GM23338 (cell line): ENCODE measurements around the gene S100A5. TPM values are rescaled to one million over a fixed set of nuclear protein-coding genes. Genes with fewer than 3 reads are reported as not detected.

ENCODE experiments used
- ATAC-seq: fragments of 200-7000 bp; cut with Tn5 transposase; 3 replicates; pipeline ENCODE4 v1.9.1; 2020
- DNase-seq: peaks from one replicate; pipeline ENCODE4 v3.0.0-alpha.2; 2015; ENCODE audit warnings: low spot score
- H2AFZ ChIP-seq: fragments of 200-600 bp; sonication (generic); 2 replicates; pipeline ENCODE4 v1.8.0; 2016; ENCODE audit warnings: antibody characterized with exemption, mild to moderate bottlenecking, moderate library complexity
- H3F3A ChIP-seq: fragments of 200-600 bp; sonication (generic); replicated peaks from 2 replicates; pipeline ENCODE4 v1.8.0; 2017; ENCODE audit warnings: antibody characterized with exemption, mixed run types, low read depth
- H3K27ac ChIP-seq: fragments of 200-600 bp; sonication (generic); 2 replicates; pipeline ENCODE4 v1.6.1; 2016; ENCODE audit warnings: low read depth
- H3K27me3 ChIP-seq: fragments of 200-600 bp; sonication (generic); 2 replicates; pipeline ENCODE4 v1.8.0; 2016; ENCODE audit warnings: mild to moderate bottlenecking, mixed run types, moderate library complexity; ENCODE audit not compliant: insufficient read depth
- H3K36me3 ChIP-seq: fragments of 200-600 bp; sonication (generic); 2 replicates; pipeline ENCODE4 v1.8.0; 2016; ENCODE audit warnings: mild to moderate bottlenecking; ENCODE audit not compliant: insufficient read depth
- H3K4me1 ChIP-seq: fragments of 200-600 bp; sonication (generic); 2 replicates; pipeline ENCODE4 v1.8.0; 2016; ENCODE audit warnings: mild to moderate bottlenecking, moderate library complexity; ENCODE audit not compliant: insufficient read depth
- H3K4me2 ChIP-seq: fragments of 200-600 bp; sonication (generic); 2 replicates; pipeline ENCODE4 v1.7.1; 2017; ENCODE audit warnings: mixed run types
- H3K4me3 ChIP-seq: fragments of 200-600 bp; sonication (generic); 2 replicates; pipeline ENCODE4 v1.6.1; 2016; ENCODE audit warnings: mixed run types
- H3K79me2 ChIP-seq: fragments of 200-600 bp; sonication (generic); replicated peaks from 2 replicates; pipeline ENCODE4 v1.8.0; 2017; ENCODE audit warnings: mild to moderate bottlenecking; ENCODE audit not compliant: insufficient read depth
- H3K9me2 ChIP-seq: fragments of 200-600 bp; sonication (generic); 2 replicates; pipeline ENCODE4 v1.8.0; 2017; ENCODE audit not compliant: insufficient read depth
- H4K20me1 ChIP-seq: fragments of 200-600 bp; sonication (generic); replicated peaks from 2 replicates; pipeline ENCODE4 v1.8.0; 2017; ENCODE audit warnings: mild to moderate bottlenecking; ENCODE audit not compliant: insufficient read depth
- H3K27ac Mint-ChIP-seq: 2 replicates; pipeline ENCODE4 v1.8.0; 2020; ENCODE audit warnings: inconsistent platforms, mild to moderate bottlenecking, moderate library complexity, mixed read lengths
- H3K27me3 Mint-ChIP-seq: 3 replicates; pipeline ENCODE4 v1.8.0; 2022; ENCODE audit warnings: low read depth, mild to moderate bottlenecking, moderate library complexity, mixed read lengths, inconsistent platforms; ENCODE audit not compliant: insufficient read depth, poor library complexity
- H3K36me3 Mint-ChIP-seq: 3 replicates; pipeline ENCODE4 v1.8.0; 2021; ENCODE audit warnings: low read depth, mild to moderate bottlenecking, inconsistent platforms, moderate library complexity, mixed read lengths
- H3K4me1 Mint-ChIP-seq: 3 replicates; pipeline ENCODE4 v1.8.0; 2020; ENCODE audit warnings: mild to moderate bottlenecking, inconsistent platforms, mixed read lengths
- H3K4me3 Mint-ChIP-seq: 3 replicates; pipeline ENCODE4 v1.8.0; 2021; ENCODE audit warnings: moderate library complexity, mild to moderate bottlenecking, inconsistent platforms, mixed read lengths
- H3K9me3 Mint-ChIP-seq: 3 replicates; pipeline ENCODE4 v1.8.0; 2020; ENCODE audit warnings: moderate library complexity, mild to moderate bottlenecking, inconsistent platforms, mixed read lengths
- NANOG ChIP-seq: IDR thresholded peaks from 2 replicates; pipeline ENCODE4 v1.6.1; 2016; ENCODE audit warnings: antibody characterized with exemption, borderline replicate concordance
- polyA plus RNA-seq: library from polyadenylated mRNA; unstranded; fragments of >200 nt; fragmentation: Nextera tagmentation; extraction: Ambion mirVana; gene quantifications from 2 replicates; pipeline ENCODE4 v1.2.1, GENCODE V29; 2016
- total RNA-seq: library from RNA; depleted of rRNA; stranded (reverse); fragments of >200 nt; shearing (Covaris generic); gene quantifications from 2 replicates; pipeline ENCODE4 v1.2.3, GENCODE V29; 2014
- TF ChIP-seq, protein P1 (sequence below), 2 experiments: fragments of 200-600 bp in 1 of 2; sonication (generic) in 1 of 2; conservative IDR thresholded peaks; 2 replicates each; pipeline versions ENCODE4 v1.5.1 to v1.6.1; 2016 to 2017; ENCODE audit warnings: antibody characterized with exemption in 2 of 2, low read depth in 2 of 2, mild to moderate bottlenecking in 2 of 2, moderate library complexity in 1 of 2
- TF ChIP-seq, protein P2 (sequence below): IDR thresholded peaks from 2 replicates; pipeline ENCODE4 v1.6.1; 2016; ENCODE audit warnings: antibody characterized with exemption

The S100A5 gene
- total and polyA plus RNA-seq, 2 experiments from 2014 or later = 0.47 TPM; not detected in 1

DNA sequence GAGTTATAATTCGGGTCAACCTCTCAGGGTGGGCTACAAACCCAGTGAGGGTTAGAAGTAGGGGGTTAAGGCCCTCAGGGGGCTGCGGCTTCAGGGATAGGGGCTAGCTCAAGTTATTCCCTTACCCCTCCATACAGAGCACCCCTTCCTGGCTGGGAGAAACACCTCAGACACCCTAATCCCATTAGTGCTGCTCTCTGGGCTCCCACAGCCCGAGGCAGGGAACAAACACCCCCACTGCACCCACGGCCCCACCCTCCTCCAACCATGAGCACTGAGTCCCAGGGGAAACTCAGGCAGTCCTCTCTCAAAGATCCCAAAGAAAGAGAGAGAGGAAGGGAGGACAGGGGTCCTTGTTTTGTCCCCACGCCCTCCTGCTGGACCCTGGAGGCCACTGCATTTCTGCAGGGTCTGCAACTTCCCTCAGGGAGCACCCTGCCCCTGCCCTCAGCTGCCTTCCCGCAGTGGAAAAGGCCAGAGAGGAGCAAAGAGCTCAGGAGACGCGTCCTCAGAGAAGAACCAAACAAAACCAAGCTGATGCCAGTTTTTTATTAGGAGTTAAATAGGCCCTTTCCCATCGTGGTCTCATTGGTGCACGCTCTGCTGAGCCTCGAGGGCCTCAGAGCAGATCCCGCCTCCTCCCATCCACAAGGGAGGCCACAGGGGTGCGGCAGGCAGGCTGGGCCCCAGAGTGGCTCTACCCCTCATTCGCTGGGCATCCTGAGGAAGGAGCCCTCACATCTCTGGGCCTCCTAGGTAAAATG, 6.2 kb upstream of the S100A5 start:
- peaks cover 60% of the 10 kb centered on the region for H3K4me1 Mint-ChIP-seq
- H3K27ac Mint-ChIP-seq = no peak overlapping the region
- no peaks in the 10 kb centered on the region for H3K36me3 ChIP-seq
- DNase-seq (no peak), ATAC-seq (peak; percentile 4; the same call in 2 of the 3 replicates)
- TF ChIP-seq, protein P1, sequence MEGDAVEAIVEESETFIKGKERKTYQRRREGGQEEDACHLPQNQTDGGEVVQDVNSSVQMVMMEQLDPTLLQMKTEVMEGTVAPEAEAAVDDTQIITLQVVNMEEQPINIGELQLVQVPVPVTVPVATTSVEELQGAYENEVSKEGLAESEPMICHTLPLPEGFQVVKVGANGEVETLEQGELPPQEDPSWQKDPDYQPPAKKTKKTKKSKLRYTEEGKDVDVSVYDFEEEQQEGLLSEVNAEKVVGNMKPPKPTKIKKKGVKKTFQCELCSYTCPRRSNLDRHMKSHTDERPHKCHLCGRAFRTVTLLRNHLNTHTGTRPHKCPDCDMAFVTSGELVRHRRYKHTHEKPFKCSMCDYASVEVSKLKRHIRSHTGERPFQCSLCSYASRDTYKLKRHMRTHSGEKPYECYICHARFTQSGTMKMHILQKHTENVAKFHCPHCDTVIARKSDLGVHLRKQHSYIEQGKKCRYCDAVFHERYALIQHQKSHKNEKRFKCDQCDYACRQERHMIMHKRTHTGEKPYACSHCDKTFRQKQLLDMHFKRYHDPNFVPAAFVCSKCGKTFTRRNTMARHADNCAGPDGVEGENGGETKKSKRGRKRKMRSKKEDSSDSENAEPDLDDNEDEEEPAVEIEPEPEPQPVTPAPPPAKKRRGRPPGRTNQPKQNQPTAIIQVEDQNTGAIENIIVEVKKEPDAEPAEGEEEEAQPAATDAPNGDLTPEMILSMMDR (conservative IDR thresholded peaks at IDR 0.05; ENCODE audit: low read depth in 2 of 2) = no peak
- no peak for TF ChIP-seq NANOG
- TF ChIP-seq, protein P2, sequence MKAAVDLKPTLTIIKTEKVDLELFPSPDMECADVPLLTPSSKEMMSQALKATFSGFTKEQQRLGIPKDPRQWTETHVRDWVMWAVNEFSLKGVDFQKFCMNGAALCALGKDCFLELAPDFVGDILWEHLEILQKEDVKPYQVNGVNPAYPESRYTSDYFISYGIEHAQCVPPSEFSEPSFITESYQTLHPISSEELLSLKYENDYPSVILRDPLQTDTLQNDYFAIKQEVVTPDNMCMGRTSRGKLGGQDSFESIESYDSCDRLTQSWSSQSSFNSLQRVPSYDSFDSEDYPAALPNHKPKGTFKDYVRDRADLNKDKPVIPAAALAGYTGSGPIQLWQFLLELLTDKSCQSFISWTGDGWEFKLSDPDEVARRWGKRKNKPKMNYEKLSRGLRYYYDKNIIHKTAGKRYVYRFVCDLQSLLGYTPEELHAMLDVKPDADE = no peak
- H4K20me1 ChIP-seq = no peaks in the 10 kb centered on the region
- H3K9me2 ChIP-seq = no peaks in the 10 kb centered on the region
- H3K4me1 ChIP-seq = peaks cover 18% of the 10 kb centered on the region
- no peak overlapping the region for H3K4me2 ChIP-seq
- no peak overlapping the region for H3K4me3 ChIP-seq
- H3K9me3 Mint-ChIP-seq = no peaks in the 10 kb centered on the region; the same call in 2 of the 3 replicates
- H3F3A ChIP-seq = no peaks in the 10 kb centered on the region
- H3K27me3 ChIP-seq = no peaks in the 10 kb centered on the region
- no peak overlapping the region for H3K4me3 Mint-ChIP-seq
- no peaks in the 10 kb centered on the region for H3K79me2 ChIP-seq
- H2AFZ ChIP-seq = peak overlapping the region; percentile 90
- H3K27ac ChIP-seq = no peak overlapping the region
- H3K27me3 Mint-ChIP-seq = peaks cover 26% of the 10 kb centered on the region
- no peaks in the 10 kb centered on the region for H3K36me3 Mint-ChIP-seq

DNA sequence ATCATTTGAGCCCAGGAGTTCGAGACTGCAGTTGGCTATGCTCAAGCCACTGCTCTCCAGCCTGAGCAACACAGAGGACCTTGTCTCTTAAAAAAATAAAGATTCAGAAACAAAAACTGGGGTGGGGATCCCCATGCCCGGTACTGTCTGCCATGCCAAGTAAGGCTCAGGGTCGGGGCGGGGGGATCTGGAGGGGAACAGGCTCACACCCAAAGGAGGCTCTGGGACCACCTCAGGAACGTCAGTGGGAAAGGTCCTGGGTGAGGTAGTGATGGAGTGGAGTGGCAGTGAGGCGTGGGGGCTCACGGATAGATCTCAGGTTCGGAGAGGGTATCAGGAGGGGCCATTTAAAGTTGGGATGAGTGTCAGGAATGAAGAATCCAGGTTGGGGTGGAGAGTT, 5.6 kb upstream of the S100A5 start:
- DNase-seq = no peak
- Mint-ChIP-seq H3K4me1 (peaks cover 60% of the 10 kb centered on the region), H3K27ac (no peak overlapping the region), H3K27me3 (peaks cover 26% of the 10 kb centered on the region), H3K9me3 (no peaks in the 10 kb centered on the region; the same call in 2 of the 3 replicates), H3K36me3 (no peaks in the 10 kb centered on the region), H3K4me3 (no peak overlapping the region)
- H2AFZ ChIP-seq = no peak overlapping the region
- H3K9me2 ChIP-seq = no peaks in the 10 kb centered on the region
- H3K4me2 ChIP-seq = no peak overlapping the region
- no peaks in the 10 kb centered on the region for H3K36me3 ChIP-seq
- no peaks in the 10 kb centered on the region for H3K79me2 ChIP-seq
- no peaks in the 10 kb centered on the region for H3F3A ChIP-seq
- no peaks in the 10 kb centered on the region for H3K27me3 ChIP-seq
- no peaks in the 10 kb centered on the region for H4K20me1 ChIP-seq
- H3K27ac ChIP-seq = no peak overlapping the region
- ATAC-seq = no peak
- no peak overlapping the region for H3K4me3 ChIP-seq
- H3K4me1 ChIP-seq = peaks cover 18% of the 10 kb centered on the region
- TF ChIP-seq, protein P2 = no peak
